Uterus (tissue), 4 donors: ENCODE measurements around the gene B3GALNT2. TPM values are rescaled to one million over a fixed set of nuclear protein-coding genes. Genes with fewer than 3 reads are reported as not detected.

Experiments used
- DNase-seq, 2 donors: peaks; one replicate each; pipeline ENCODE4 v3.0.0-alpha.2; 2019 to 2020
- H3K27ac ChIP-seq, 2 donors: fragments of 200-600 bp; sonication (generic); 1 replicate in 1 of 2; 2 replicates in 1 of 2; pipeline ENCODE4 v1.5.1; 2016 to 2018
- H3K27me3 ChIP-seq, 2 donors: fragments of 200-600 bp; sonication (generic); one replicate each; pipeline ENCODE4 v1.5.1; 2018 to 2019; ENCODE audit warnings: control low read depth in 1 of 2
- H3K36me3 ChIP-seq, 2 donors: fragments of 200-600 bp; sonication (generic); one replicate each; pipeline ENCODE4 v1.5.1; 2019; ENCODE audit warnings: control low read depth in 1 of 2
- H3K4me1 ChIP-seq, 2 donors: fragments of 200-600 bp; sonication (generic); one replicate each; pipeline ENCODE4 v1.5.1; 2018 to 2019; ENCODE audit warnings: control low read depth in 1 of 2
- H3K4me3 ChIP-seq, 2 donors: fragments of 200-600 bp; sonication (generic); 1 replicate in 1 of 2; 2 replicates in 1 of 2; pipeline ENCODE4 v1.5.1; 2018 to 2019; ENCODE audit warnings: mild to moderate bottlenecking in 1 of 2
- H3K9me3 ChIP-seq, 2 donors: fragments of 200-600 bp; sonication (generic); one replicate each; pipeline ENCODE4 v1.5.1; 2019; ENCODE audit warnings: control low read depth in 1 of 2
- POLR2A ChIP-seq, 2 donors: fragments of 450-650 bp; IDR thresholded peaks; one replicate each; pipeline ENCODE4 v1.6.1; 2016; ENCODE audit warnings: antibody characterized with exemption in 2 of 2, mild to moderate bottlenecking in 1 of 2, moderate library complexity in 1 of 2
- intact Hi-C: fragments of 100-400 bp; cut with DNase I; formaldehyde crosslinking; loops from one replicate; pipeline ENCODE4 v1.15.1; 2023; ENCODE audit warnings: low total_unique reads
- total RNA-seq, 4 donors: library from RNA; depleted of rRNA in 3 of 4; stranded (reverse); fragments of >200 nt in 3 of 4; gene quantifications; one replicate each; pipeline versions ENCODE4 v1.1.0 to v1.2.4, GENCODE V29; 2014 to 2023
- TF ChIP-seq, protein P1 (sequence below), 4 experiments: fragments of 200-600 bp in 2 of 4; fragments of 450-650 bp in 2 of 4; sonication (generic) in 2 of 4; IDR thresholded peaks; one replicate each; pipeline ENCODE4 v1.5.1; 2016 to 2019; ENCODE audit warnings: antibody characterized with exemption in 4 of 4, mild to moderate bottlenecking in 2 of 4, moderate library complexity in 1 of 4
- donor health status: DM: yes; HTN: yes; CAD: no.

Gene B3GALNT2
- total RNA-seq, 4 donors from 2014 or later: 4.4 to 55.4 (median 38.6) TPM

GRCh38 chr1:235424092-235424491 is 80.2 kb downstream of the B3GALNT2 start:
- no peak overlapping the region for H3K4me3 ChIP-seq
- H3K36me3 ChIP-seq: no peaks in the 10 kb centered on the region
- intact Hi-C loops: no loop called here
- H3K9me3 ChIP-seq: no peaks in the 10 kb centered on the region
- no peak for TF ChIP-seq POLR2A (IDR thresholded peaks at IDR 0.05)
- TF ChIP-seq, protein P1, sequence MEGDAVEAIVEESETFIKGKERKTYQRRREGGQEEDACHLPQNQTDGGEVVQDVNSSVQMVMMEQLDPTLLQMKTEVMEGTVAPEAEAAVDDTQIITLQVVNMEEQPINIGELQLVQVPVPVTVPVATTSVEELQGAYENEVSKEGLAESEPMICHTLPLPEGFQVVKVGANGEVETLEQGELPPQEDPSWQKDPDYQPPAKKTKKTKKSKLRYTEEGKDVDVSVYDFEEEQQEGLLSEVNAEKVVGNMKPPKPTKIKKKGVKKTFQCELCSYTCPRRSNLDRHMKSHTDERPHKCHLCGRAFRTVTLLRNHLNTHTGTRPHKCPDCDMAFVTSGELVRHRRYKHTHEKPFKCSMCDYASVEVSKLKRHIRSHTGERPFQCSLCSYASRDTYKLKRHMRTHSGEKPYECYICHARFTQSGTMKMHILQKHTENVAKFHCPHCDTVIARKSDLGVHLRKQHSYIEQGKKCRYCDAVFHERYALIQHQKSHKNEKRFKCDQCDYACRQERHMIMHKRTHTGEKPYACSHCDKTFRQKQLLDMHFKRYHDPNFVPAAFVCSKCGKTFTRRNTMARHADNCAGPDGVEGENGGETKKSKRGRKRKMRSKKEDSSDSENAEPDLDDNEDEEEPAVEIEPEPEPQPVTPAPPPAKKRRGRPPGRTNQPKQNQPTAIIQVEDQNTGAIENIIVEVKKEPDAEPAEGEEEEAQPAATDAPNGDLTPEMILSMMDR (IDR thresholded peaks at IDR 0.05): no peak
- no peak overlapping the region for H3K27ac ChIP-seq
- H3K27me3 ChIP-seq: no peaks in the 10 kb centered on the region
- no peaks in the 10 kb centered on the region for H3K4me1 ChIP-seq
- no peak for DNase-seq

DNA sequence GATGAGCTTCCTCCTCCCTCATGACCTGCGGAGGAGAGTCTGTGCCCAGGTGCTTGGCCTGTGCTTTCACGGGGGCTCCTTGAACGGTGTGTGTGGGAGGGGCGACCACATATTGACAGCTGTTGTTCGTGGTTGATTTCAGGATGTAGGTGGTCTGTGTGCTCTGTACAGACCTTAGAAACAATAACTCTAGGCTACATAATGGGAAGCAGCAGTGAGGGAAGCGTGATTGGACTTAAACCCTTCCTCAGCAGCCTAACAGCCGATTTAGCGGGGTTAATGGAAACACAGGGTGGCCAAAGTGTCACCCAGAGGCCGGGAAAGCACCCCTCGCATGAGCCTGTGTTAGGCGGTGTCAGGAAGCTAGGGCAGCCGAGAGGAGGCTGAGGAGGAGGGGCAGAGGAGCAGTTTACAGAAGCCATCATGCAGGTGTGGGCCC is 81.0 kb downstream of the B3GALNT2 start:
- no peak overlapping the region for H3K27ac ChIP-seq
- H3K9me3 ChIP-seq: no peaks in the 10 kb centered on the region
- intact Hi-C loops: no loop called here
- TF ChIP-seq POLR2A (IDR thresholded peaks at IDR 0.05): no peak
- TF ChIP-seq, protein P1 (IDR thresholded peaks at IDR 0.05): no peak
- no peaks in the 10 kb centered on the region for H3K27me3 ChIP-seq
- no peaks in the 10 kb centered on the region for H3K36me3 ChIP-seq
- H3K4me1 ChIP-seq: no peaks in the 10 kb centered on the region
- DNase-seq: no peak
- no peak overlapping the region for H3K4me3 ChIP-seq

DNA sequence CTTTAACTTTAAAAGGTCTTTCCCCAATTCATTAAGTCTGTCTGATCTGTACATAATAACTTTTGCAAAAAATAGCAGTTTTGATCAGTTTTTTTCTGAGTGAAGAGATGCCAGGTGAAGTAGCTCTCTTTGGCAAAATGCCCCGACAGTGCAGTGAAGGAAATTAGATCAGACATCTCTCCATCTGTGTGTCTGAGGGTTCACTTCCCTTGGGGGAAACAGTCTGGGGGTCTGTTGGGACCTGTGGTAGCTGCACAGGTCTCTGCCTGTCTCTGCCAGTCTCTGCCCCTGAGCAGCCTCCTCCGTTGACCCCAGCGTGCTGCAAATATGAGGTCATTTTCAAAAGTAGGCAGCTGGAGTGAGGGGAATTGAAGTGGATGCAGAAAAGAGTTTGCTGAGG is 82.5 kb downstream of the B3GALNT2 start:
- intact Hi-C loops: no loop called here
- no peaks in the 10 kb centered on the region for H3K27me3 ChIP-seq
- no peaks in the 10 kb centered on the region for H3K4me1 ChIP-seq
- no peaks in the 10 kb centered on the region for H3K9me3 ChIP-seq
- no peak overlapping the region for H3K4me3 ChIP-seq
- TF ChIP-seq, protein P1 (IDR thresholded peaks at IDR 0.05): no peak
- TF ChIP-seq POLR2A (IDR thresholded peaks at IDR 0.05): no peak
- DNase-seq: no peak
- H3K27ac ChIP-seq: no peak overlapping the region
- no peaks in the 10 kb centered on the region for H3K36me3 ChIP-seq

DNA sequence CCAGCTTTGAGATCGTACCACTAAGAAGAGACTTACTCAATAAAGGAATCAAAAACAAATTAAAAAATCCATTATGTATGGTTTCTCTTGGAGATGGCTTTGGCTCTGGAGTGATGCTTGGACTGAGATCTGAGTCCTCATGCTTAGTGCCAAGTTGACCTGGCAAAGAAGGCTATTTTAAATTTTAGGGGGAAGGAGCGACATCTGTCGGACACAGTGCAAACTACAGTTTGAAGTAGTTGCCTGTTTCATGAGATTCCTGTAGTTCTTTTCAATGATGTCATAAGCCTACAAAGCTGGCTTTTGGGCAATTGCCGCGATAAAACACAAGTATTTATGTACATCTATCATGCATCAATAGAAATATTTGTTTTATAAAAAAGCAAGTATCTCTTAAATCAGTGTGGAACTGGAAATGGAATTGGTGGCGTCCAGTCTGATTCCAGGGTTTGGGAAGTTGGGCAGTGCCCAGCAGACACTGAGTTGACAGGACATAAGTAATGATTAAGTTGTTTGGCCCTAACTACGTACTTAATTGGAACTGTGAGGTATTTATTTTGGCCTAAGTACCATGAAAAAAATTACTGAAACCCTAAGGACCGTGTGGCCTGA is 87.1 kb downstream of the B3GALNT2 start:
- intact Hi-C loops: loop anchor here (10.0 kb wide), 1 partner anchor 172 kb away; no protein-coding TSS in a partner anchor
- H3K4me3 ChIP-seq: no peak overlapping the region
- TF ChIP-seq POLR2A (IDR thresholded peaks at IDR 0.05): no peak
- TF ChIP-seq, protein P1 (IDR thresholded peaks at IDR 0.05): peak; percentile 71 to 85 (median 81)
- H3K9me3 ChIP-seq: no peaks in the 10 kb centered on the region
- no peaks in the 10 kb centered on the region for H3K36me3 ChIP-seq
- DNase-seq: peak; percentile 61 to 65
- H3K4me1 ChIP-seq: no peaks in the 10 kb centered on the region
- no peaks in the 10 kb centered on the region for H3K27me3 ChIP-seq
- no peak overlapping the region for H3K27ac ChIP-seq

DNA sequence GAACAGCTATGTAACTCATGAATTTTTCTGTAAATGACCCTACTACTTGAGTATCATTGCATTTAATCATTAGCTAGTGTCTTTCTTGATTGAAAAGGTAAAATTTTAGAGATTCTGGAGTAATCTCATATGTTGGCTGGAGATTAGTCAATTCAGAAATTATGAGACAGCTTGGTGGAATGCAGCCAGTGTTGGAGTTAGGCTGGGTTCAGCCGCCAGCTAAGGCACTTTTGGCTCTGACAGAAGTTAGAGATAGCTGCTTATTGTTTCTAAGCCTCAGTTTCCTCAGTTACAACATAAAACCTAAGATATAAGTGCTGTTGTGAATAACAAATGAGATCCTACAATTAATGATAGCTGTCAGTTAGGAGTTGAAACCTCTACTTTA is 87.6 kb downstream of the B3GALNT2 start:
- intact Hi-C loops: loop anchor here (10.0 kb wide), 1 partner anchor 172 kb away; no protein-coding TSS in a partner anchor
- Histone ChIP-seq H3K9me3 (no peaks in the 10 kb centered on the region), H3K4me1 (no peaks in the 10 kb centered on the region), H3K27me3 (no peaks in the 10 kb centered on the region), H3K36me3 (no peaks in the 10 kb centered on the region), H3K4me3 (no peak overlapping the region), H3K27ac (no peak overlapping the region)
- no peak for DNase-seq
- TF ChIP-seq, protein P1 (IDR thresholded peaks at IDR 0.05): no peak
- TF ChIP-seq POLR2A (IDR thresholded peaks at IDR 0.05): no peak
